H1 (cell line): ENCODE results near the gene BTN2A1. TPM values are rescaled to one million over a fixed set of nuclear protein-coding genes. Genes with fewer than 3 reads are reported as not detected.

Experiments used
- CTCF ChIA-PET: fragments of 300-600 bp; sonication (Branson Sonifier 250); formaldehyde crosslinking; loops from one replicate; lab custom pipeline; 2021; ENCODE audit not compliant: partially characterized antibody; lab: Charles Lee
- POLR2A ChIA-PET: fragments of 300-600 bp; sonication (Branson Sonifier 250); formaldehyde crosslinking; loops from one replicate; lab custom pipeline; 2021; ENCODE audit warnings: inconsistent platforms; ENCODE audit not compliant: partially characterized antibody; lab: Charles Lee
- DNase-seq, 2 experiments: peaks; one replicate each; pipeline versions ENCODE4 v3.0.0 to v3.0.0-alpha.2; 2010 to 2022; ENCODE audit warnings: low spot score in 2 of 2, low read depth in 1 of 2, mixed read lengths in 1 of 2
- FAIRE-seq: peaks from 2 replicates; lab custom pipeline; 2011; peaks lifted over from hg19 to GRCh38; lab: Jason Lieb, UNC
- H2AFZ ChIP-seq: 2 replicates; pipeline ENCODE4 v1.8.1; 2012; ENCODE audit warnings: low read length, inconsistent platforms
- H2AK5ac ChIP-seq: 2 replicates; pipeline ENCODE4 v1.6.1; 2013; ENCODE audit warnings: low read depth, low read length
- H2BK120ac ChIP-seq: replicated peaks from 2 replicates; pipeline ENCODE3; 2013; ENCODE audit warnings: low read depth, low read length, inconsistent platforms
- H2BK12ac ChIP-seq: 2 replicates; pipeline ENCODE4 v1.6.1; 2013; ENCODE audit warnings: low read depth, low read length
- H2BK15ac ChIP-seq: 2 replicates; pipeline ENCODE4 v1.6.1; 2013; ENCODE audit warnings: low read length
- H2BK20ac ChIP-seq: 2 replicates; pipeline ENCODE4 v1.6.1; 2013; ENCODE audit warnings: low read length
- H2BK5ac ChIP-seq: 2 replicates; pipeline ENCODE4 v1.6.1; 2013; ENCODE audit warnings: low read depth, low read length
- H3K14ac ChIP-seq: 2 replicates; pipeline ENCODE4 v1.6.1; 2013; ENCODE audit warnings: inconsistent platforms; ENCODE audit not compliant: insufficient read length
- H3K18ac ChIP-seq: 2 replicates; pipeline ENCODE4 v1.6.1; 2013; ENCODE audit warnings: low read length; ENCODE audit errors: extremely low read depth
- H3K23ac ChIP-seq: 2 replicates; pipeline ENCODE4 v1.6.1; 2013; ENCODE audit warnings: inconsistent platforms; ENCODE audit not compliant: insufficient read length
- H3K23me2 ChIP-seq: 2 replicates; pipeline ENCODE4 v1.6.1; 2013; ENCODE audit warnings: low read depth, low read length
- H3K27ac ChIP-seq: 2 replicates; pipeline ENCODE4 v1.6.1; 2011; ENCODE audit warnings: low read depth, low read length, inconsistent platforms
- H3K27me3 ChIP-seq, 4 experiments: replicated peaks in 1 of 4; 1 replicate in 1 of 4; 2 replicates in 3 of 4; pipeline versions ENCODE4 v1.6.1 to v1.8.1; 2011 to 2013; ENCODE audit warnings: low read length in 3 of 4, mild to moderate bottlenecking in 3 of 4, inconsistent platforms in 2 of 4, mixed read lengths in 2 of 4, moderate library complexity in 1 of 4; ENCODE audit not compliant: control insufficient read depth in 3 of 4, insufficient read depth in 3 of 4; ENCODE audit errors: extremely low read depth in 1 of 4
- H3K36me3 ChIP-seq, 4 experiments: 2 replicates each; pipeline versions ENCODE4 v1.6.1 to v1.8.1; 2011 to 2013; ENCODE audit warnings: mild to moderate bottlenecking in 4 of 4, low read length in 3 of 4, moderate library complexity in 2 of 4, control low read depth in 1 of 4, inconsistent platforms in 1 of 4; ENCODE audit not compliant: insufficient read depth in 4 of 4, control insufficient read depth in 2 of 4
- H3K4ac ChIP-seq: replicated peaks from 2 replicates; pipeline ENCODE3; 2013; ENCODE audit warnings: low read length, low read depth, mixed read lengths, inconsistent platforms; ENCODE audit not compliant: insufficient read length
- H3K4me1 ChIP-seq, 4 experiments: replicated peaks in 1 of 4; 1 replicate in 1 of 4; 2 replicates in 3 of 4; pipeline versions ENCODE4 v1.6.1 to v1.8.1; 2011 to 2013; ENCODE audit warnings: low read length in 3 of 4, inconsistent platforms in 2 of 4, mixed read lengths in 1 of 4; ENCODE audit not compliant: insufficient read depth in 4 of 4, control insufficient read depth in 3 of 4
- H3K4me2 ChIP-seq, 2 experiments: 2 replicates each; pipeline versions ENCODE4 v1.6.1 to v1.8.1; 2011 to 2013; ENCODE audit warnings: low read depth in 2 of 2, low read length in 2 of 2, control low read depth in 1 of 2, inconsistent platforms in 1 of 2, mild to moderate bottlenecking in 1 of 2; ENCODE audit not compliant: insufficient read depth in 1 of 2
- H3K4me3 ChIP-seq, 4 experiments: fragments of 200-600, 300-600 bp in 1 of 4; sonication (generic), shearing (Covaris generic), sonication (Bioruptor Twin) in 1 of 4; 2 replicates each; pipeline versions ENCODE4 v1.5.1 to v1.8.1; 2011 to 2016; ENCODE audit warnings: low read length in 4 of 4, low read depth in 3 of 4, control low read depth in 2 of 4, inconsistent platforms in 2 of 4, mild to moderate bottlenecking in 2 of 4, mixed read lengths in 1 of 4, moderate library complexity in 1 of 4; ENCODE audit not compliant: insufficient read depth in 2 of 4; ENCODE audit errors: extremely low read depth in 1 of 4
- H3K56ac ChIP-seq: replicated peaks from 2 replicates; pipeline ENCODE3; 2013; ENCODE audit warnings: low read depth, mild to moderate bottlenecking, mixed read lengths, low read length, inconsistent platforms; ENCODE audit not compliant: insufficient read length
- H3K79me1 ChIP-seq: 2 replicates; pipeline ENCODE4 v1.6.1; 2013; ENCODE audit warnings: low read depth, low read length, control low read depth
- H3K79me2 ChIP-seq, 2 experiments: 2 replicates each; pipeline versions ENCODE4 v1.6.1 to v1.8.1; 2012 to 2013; ENCODE audit warnings: low read length in 2 of 2, mild to moderate bottlenecking in 2 of 2, inconsistent platforms in 1 of 2; ENCODE audit not compliant: insufficient read depth in 2 of 2, control insufficient read depth in 1 of 2
- H3K9ac ChIP-seq, 4 experiments: replicated peaks in 1 of 4; 1 replicate in 1 of 4; 2 replicates in 3 of 4; pipeline versions ENCODE4 v1.6.1 to v1.8.1; 2011 to 2013; ENCODE audit warnings: low read depth in 3 of 4, low read length in 3 of 4, control low read depth in 2 of 4, mild to moderate bottlenecking in 2 of 4, moderate library complexity in 2 of 4, inconsistent platforms in 1 of 4; ENCODE audit errors: extremely low read depth in 1 of 4
- H3K9me3 ChIP-seq, 2 experiments: 2 replicates each; pipeline versions ENCODE4 v1.6.1 to v1.8.1; 2012 to 2013; ENCODE audit warnings: mild to moderate bottlenecking in 2 of 2, moderate library complexity in 2 of 2, control low read depth in 1 of 2, inconsistent platforms in 1 of 2, low read depth in 1 of 2, low read length in 1 of 2, mixed read lengths in 1 of 2; ENCODE audit not compliant: insufficient read depth in 2 of 2
- H4K20me1 ChIP-seq, 2 experiments: replicated peaks in 1 of 2; 2 replicates each; pipeline versions ENCODE3 to v1.8.1; 2011 to 2013; ENCODE audit warnings: inconsistent platforms in 2 of 2, low read length in 2 of 2, mild to moderate bottlenecking in 1 of 2; ENCODE audit not compliant: insufficient read depth in 2 of 2, control insufficient read depth in 1 of 2
- H4K5ac ChIP-seq: 2 replicates; pipeline ENCODE4 v1.6.1; 2013; ENCODE audit warnings: low read length, low read depth, mixed read lengths, inconsistent platforms; ENCODE audit not compliant: insufficient read length
- H4K8ac ChIP-seq: 2 replicates; pipeline ENCODE4 v1.8.0; 2013; ENCODE audit warnings: mild to moderate bottlenecking, moderate library complexity, low read length, inconsistent platforms; ENCODE audit not compliant: insufficient read depth; ENCODE audit errors: extremely low read depth
- H4K91ac ChIP-seq: replicated peaks from 2 replicates; pipeline ENCODE3; 2013; ENCODE audit warnings: low read length, mixed read lengths, inconsistent platforms; ENCODE audit not compliant: insufficient read length
- EP300 ChIP-seq, 2 experiments: IDR thresholded peaks; 1 replicate in 1 of 2; 2 replicates in 1 of 2; pipeline ENCODE4 v1.6.1; 2011 to 2012; ENCODE audit warnings: low read depth in 2 of 2, low read length in 2 of 2, mild to moderate bottlenecking in 2 of 2, borderline replicate concordance in 1 of 2, inconsistent platforms in 1 of 2, moderate library complexity in 1 of 2
- GTF2F1 ChIP-seq: IDR thresholded peaks from 2 replicates; pipeline ENCODE4 v1.6.1; 2012; ENCODE audit warnings: low read depth, low read length, improper control_type of control experiment, borderline replicate concordance
- HDAC6 ChIP-seq: IDR thresholded peaks from one replicate; pipeline ENCODE4 v1.7.1; 2012; ENCODE audit warnings: low read depth, mild to moderate bottlenecking, inconsistent platforms, low read length, moderate library complexity
- MAX ChIP-seq: IDR thresholded peaks from 2 replicates; pipeline ENCODE4 v1.6.1; 2012; ENCODE audit warnings: inconsistent platforms
- NANOG ChIP-seq: IDR thresholded peaks from 2 replicates; pipeline ENCODE4 v1.6.1; 2011; ENCODE audit warnings: low read length, low read depth, mild to moderate bottlenecking, inconsistent platforms; ENCODE audit not compliant: insufficient read depth, poor library complexity, severe bottlenecking
- POLR2AphosphoS5 ChIP-seq: IDR thresholded peaks from 2 replicates; pipeline ENCODE4 v1.6.1; 2011; ENCODE audit warnings: low read depth, low read length
- RAD21 ChIP-seq, 2 experiments: IDR thresholded peaks in 1 of 2; conservative IDR thresholded peaks in 1 of 2; 2 replicates each; pipeline ENCODE4 v1.6.1; 2011; ENCODE audit warnings: low read depth in 2 of 2, low read length in 2 of 2, improper control_type of control experiment in 1 of 2, inconsistent platforms in 1 of 2, mild to moderate bottlenecking in 1 of 2, moderate library complexity in 1 of 2
- RNF2 ChIP-seq: fragments of 200-900, 300-1000 bp; sonication (generic); IDR thresholded peaks from 2 replicates; pipeline ENCODE4 v1.7.1; 2016; ENCODE audit warnings: borderline replicate concordance, low read depth, mild to moderate bottlenecking, antibody characterized with exemption, low read length; ENCODE audit not compliant: poor library complexity, severe bottlenecking; ENCODE audit errors: missing control alignments
- TAF1 ChIP-seq: IDR thresholded peaks from 2 replicates; pipeline ENCODE4 v1.6.1; 2011; ENCODE audit warnings: mild to moderate bottlenecking, low read depth, low read length
- TAF7 ChIP-seq: optimal IDR thresholded peaks from 2 replicates; pipeline ENCODE3; 2011; ENCODE audit warnings: low read depth, mild to moderate bottlenecking, inconsistent platforms, low read length, moderate library complexity, borderline replicate concordance
- TCF12 ChIP-seq: IDR thresholded peaks from 2 replicates; pipeline ENCODE4 v1.6.1; 2011; ENCODE audit warnings: low read depth, mild to moderate bottlenecking, low read length
- USF2 ChIP-seq: IDR thresholded peaks from 2 replicates; pipeline ENCODE4 v1.6.1; 2011; ENCODE audit warnings: low read length, improper control_type of control experiment
- WGBS, 2 experiments: shearing (Covaris generic) in 1 of 2; methylation state at CpG; one replicate each; pipeline versions ENCODE4 v1.1.6 to v1.1.7; 2013 to 2015; ENCODE audit warnings: low lambda C conversion rate in 2 of 2, mixed read lengths in 2 of 2, inconsistent platforms in 1 of 2, low coverage in 1 of 2, missing lambda C conversion rate in 1 of 2; ENCODE audit not compliant: insufficient replicate concordance in 2 of 2, insufficient coverage in 1 of 2, insufficient read length in 1 of 2; ENCODE audit errors: extremely low coverage in 1 of 2, missing lambda C conversion rate in 1 of 2; 5-methylcytosine and 5-hydroxymethylcytosine counted together
- polyA plus RNA-seq, 7 experiments: library from polyadenylated mRNA; depleted of rRNA in 3 of 7; stranded (reverse) in 5 of 7; unstranded in 2 of 7; fragments of >200 nt in 5 of 7; fragments of 200-250 nt in 2 of 7; gene quantifications; 1 replicate in 5 of 7; 2 replicates in 1 of 7; 4 replicates in 1 of 7; pipeline versions ENCODE4 v1.2.1 to v1.2.3, GENCODE V29; 2011 to 2013; ENCODE audit warnings: missing spikeins in 2 of 7, mixed read lengths in 2 of 7
- total RNA-seq: library from RNA; stranded (reverse); fragmentation: NEBNext Ultra II Directional; extraction: Animal tissue kit (Norgen Biotek cat#: 25700); gene quantifications from 2 replicates; pipeline ENCODE4 v1.2.1, GENCODE V29; 2021

The BTN2A1 gene
- total and polyA plus RNA-seq, 2 of the 8 experiments (the other 6 are each of a cell fraction or from before 2014, with no cell fraction given): 8.7 to 11.0 TPM

GRCh38 chr6:26441977-26442376 is 15.8 kb upstream of the BTN2A1 start:
- Histone ChIP-seq H4K8ac (no peak overlapping the region), H3K27ac (no peak overlapping the region), H3K56ac (no peak overlapping the region), H2AK5ac (no peak overlapping the region), H4K5ac (no peak overlapping the region), H3K4me3 (no peak overlapping the region), H2BK20ac (no peak overlapping the region), H3K36me3 (no peaks in the 10 kb centered on the region; a peak in 1 of 8 replicates), H4K20me1 (no peaks in the 10 kb centered on the region), H3K27me3 (no peaks in the 10 kb centered on the region), H2BK15ac (no peak overlapping the region), H3K9ac (no peak overlapping the region), H2BK120ac (no peak overlapping the region), H3K14ac (no peak overlapping the region), H3K79me2 (no peaks in the 10 kb centered on the region), H3K9me3 (no peaks in the 10 kb centered on the region), H3K79me1 (no peaks in the 10 kb centered on the region), H2BK5ac (no peak overlapping the region), H4K91ac (no peak overlapping the region), H3K18ac (no peak overlapping the region), H3K4me1 (no peaks in the 10 kb centered on the region), H3K23me2 (no peaks in the 10 kb centered on the region), H3K4ac (no peak overlapping the region), H2BK12ac (no peak overlapping the region), H3K4me2 (no peak overlapping the region), H2AFZ (no peak overlapping the region), H3K23ac (no peak overlapping the region)
- ChIA-PET POLR2A (no interaction called here), CTCF (interaction anchor here (0.6 to 0.8 kb wide), 2 partner anchors 8 to 130 kb away, joined by 4 read pairs; no protein-coding TSS in a partner anchor)
- DNase-seq: no peak
- WGBS, 2 experiments: 80% methylated on average over 5 of the region's 5 CpGs; no CpG with 5 or more reads in 1 of the 2 experiments
- no peak for FAIRE-seq
- TF ChIP-seq TCF12: no peak
- no peak for TF ChIP-seq HDAC6
- TF ChIP-seq RAD21 (IDR thresholded peaks at IDR 0.05 in 1 of 2, conservative IDR thresholded peaks at IDR 0.05 in 1 of 2; ENCODE audit: low read depth in 2 of 2, low read length in 2 of 2): no peak
- no peak for TF ChIP-seq EP300 (IDR thresholded peaks at IDR 0.05; ENCODE audit: borderline replicate concordance in 1 of 2, low read depth in 2 of 2, low read length in 2 of 2)
- no peak for TF ChIP-seq NANOG
- no peak for TF ChIP-seq TAF7
- TF ChIP-seq MAX: no peak
- TF ChIP-seq TAF1: no peak
- no peak for TF ChIP-seq RNF2
- no peak for TF ChIP-seq GTF2F1
- no peak for TF ChIP-seq POLR2AphosphoS5
- no peak for TF ChIP-seq USF2
